GM06990 (cell line): ENCODE measurements around the gene TCFL5.

ENCODE experiments used
- DNase-seq: peaks from one replicate; pipeline ENCODE4 v3.0.0-alpha.2; 2011; ENCODE audit not compliant: insufficient read length; ENCODE audit errors: extremely low read depth
- H3K27me3 ChIP-seq: replicated peaks from 2 replicates; pipeline ENCODE4 v1.6.0; 2011; ENCODE audit warnings: low read length; ENCODE audit not compliant: control insufficient read depth, insufficient read depth
- H3K36me3 ChIP-seq: 2 replicates; pipeline ENCODE4 v1.5.1; 2011; ENCODE audit warnings: low read length; ENCODE audit not compliant: control insufficient read depth, insufficient read depth
- H3K4me3 ChIP-seq: replicated peaks from 2 replicates; pipeline ENCODE4 v1.5.1; 2011; ENCODE audit warnings: low read depth, mild to moderate bottlenecking, control low read depth, low read length
- CTCF ChIP-seq: IDR thresholded peaks from 2 replicates; pipeline ENCODE4 v1.5.1; 2011; ENCODE audit warnings: low read length, control low read depth, mild to moderate bottlenecking, inconsistent platforms; ENCODE audit not compliant: insufficient read depth, poor library complexity, severe bottlenecking

TCFL5 gene

GRCh38 chr20:62828511-62829230, 33.0 kb downstream of the TCFL5 start:
- no peak for TF ChIP-seq CTCF
- Histone ChIP-seq H3K27me3 (no peaks in the 10 kb centered on the region; the same call in 1 of the 2 replicates), H3K36me3 (no peaks in the 10 kb centered on the region), H3K4me3 (no peak overlapping the region)
- no peak for DNase-seq

DNA sequence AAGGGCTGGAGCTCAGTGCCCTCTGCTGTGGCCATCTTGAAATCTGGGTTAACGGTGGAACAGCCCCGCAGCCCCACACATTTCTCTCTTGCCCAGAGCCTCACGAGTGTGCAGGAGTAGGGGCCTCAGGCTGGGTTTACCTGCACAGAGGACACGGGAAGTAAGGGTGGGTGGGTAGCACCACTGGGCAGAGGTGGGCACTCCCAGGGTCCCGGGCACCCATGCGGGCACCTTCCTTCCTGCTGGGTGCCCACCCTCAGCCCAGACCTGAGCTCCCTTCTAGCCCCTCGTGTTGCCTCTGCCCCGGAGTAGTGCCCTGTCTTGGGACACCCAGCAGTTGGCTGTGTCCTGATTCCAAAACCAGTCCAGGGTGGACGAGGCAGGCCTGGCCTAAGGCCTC, 33.6 kb downstream of the TCFL5 start:
- H3K27me3 ChIP-seq, result no peaks in the 10 kb centered on the region; the same call in 1 of the 2 replicates
- H3K36me3 ChIP-seq, result no peaks in the 10 kb centered on the region
- no peak overlapping the region for H3K4me3 ChIP-seq
- no peak for DNase-seq
- no peak for TF ChIP-seq CTCF

DNA sequence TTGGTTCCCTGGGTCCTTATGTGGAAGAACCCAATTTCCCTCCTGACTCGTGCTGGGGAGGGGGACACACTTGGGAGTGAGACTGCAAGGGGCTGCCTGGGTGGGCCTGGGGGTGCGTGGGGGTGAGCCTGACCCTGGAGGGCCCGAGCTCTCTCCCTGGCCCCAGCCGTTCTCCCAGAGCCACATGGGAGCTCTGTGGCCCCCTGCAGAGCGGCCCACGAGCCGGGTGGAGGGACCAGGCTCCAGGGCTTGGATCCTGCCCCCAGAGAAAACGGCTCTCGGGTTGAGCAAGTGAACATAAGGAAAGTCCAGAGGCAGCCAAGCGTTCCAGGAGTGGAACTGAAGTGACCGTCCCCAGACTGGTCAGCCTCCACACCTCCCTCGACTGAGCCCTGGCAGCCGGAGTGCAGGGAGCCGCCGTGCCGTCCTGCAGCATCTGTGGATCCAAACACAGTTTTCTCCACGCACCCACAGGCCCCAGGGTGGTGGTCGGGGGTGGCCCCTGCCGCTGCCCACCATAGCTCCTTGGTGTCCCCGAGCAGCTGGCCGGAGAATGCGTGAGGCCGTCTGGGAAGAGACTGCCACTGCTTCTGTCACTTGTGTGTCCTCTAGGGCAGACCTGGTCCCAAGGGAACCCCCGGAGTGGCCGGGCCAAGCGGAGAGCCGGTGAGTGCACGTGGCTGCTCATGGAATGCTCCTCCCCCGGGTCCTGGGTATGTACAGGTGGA, 34.1 kb downstream of the TCFL5 start:
- TF ChIP-seq CTCF, result no peak
- Histone ChIP-seq H3K27me3 (no peaks in the 10 kb centered on the region; the same call in 1 of the 2 replicates), H3K36me3 (no peaks in the 10 kb centered on the region), H3K4me3 (no peak overlapping the region)
- no peak for DNase-seq

DNA sequence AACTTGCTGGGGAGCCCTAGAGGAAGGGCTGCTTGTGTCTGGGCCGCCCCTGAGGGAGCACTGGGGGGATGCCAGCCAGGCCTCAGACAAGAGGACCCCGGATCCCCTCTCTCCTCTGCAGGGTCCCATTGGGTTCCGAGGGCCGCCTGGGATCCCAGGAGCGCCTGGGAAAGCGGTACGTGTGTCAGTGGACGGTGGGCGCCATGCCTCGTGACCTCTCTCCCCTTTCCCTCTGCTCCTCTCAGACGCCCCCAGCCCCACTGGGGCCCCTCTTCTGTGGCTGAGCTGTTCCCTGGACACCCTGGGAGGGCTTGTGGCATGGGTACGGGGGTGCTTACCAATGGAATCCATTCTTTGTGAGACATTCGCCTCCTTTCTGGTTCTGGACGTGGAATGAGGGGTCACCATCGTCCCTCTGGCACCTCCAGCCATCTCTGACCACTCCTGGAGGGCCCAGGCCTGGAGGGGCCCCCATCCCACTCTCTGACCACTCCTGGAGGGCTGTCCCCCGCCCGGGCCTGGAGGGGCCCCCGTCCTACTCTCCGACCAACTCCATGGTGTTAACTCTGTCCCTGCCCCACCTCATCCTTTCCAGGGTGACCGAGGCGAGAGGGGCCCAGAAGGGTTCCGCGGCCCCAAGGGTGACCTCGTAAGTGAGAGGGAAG, 34.8 kb downstream of the TCFL5 start:
- Histone ChIP-seq H3K4me3 (no peak overlapping the region), H3K36me3 (no peaks in the 10 kb centered on the region), H3K27me3 (no peaks in the 10 kb centered on the region; the same call in 1 of the 2 replicates)
- DNase-seq, result no peak
- TF ChIP-seq CTCF, result no peak

DNA sequence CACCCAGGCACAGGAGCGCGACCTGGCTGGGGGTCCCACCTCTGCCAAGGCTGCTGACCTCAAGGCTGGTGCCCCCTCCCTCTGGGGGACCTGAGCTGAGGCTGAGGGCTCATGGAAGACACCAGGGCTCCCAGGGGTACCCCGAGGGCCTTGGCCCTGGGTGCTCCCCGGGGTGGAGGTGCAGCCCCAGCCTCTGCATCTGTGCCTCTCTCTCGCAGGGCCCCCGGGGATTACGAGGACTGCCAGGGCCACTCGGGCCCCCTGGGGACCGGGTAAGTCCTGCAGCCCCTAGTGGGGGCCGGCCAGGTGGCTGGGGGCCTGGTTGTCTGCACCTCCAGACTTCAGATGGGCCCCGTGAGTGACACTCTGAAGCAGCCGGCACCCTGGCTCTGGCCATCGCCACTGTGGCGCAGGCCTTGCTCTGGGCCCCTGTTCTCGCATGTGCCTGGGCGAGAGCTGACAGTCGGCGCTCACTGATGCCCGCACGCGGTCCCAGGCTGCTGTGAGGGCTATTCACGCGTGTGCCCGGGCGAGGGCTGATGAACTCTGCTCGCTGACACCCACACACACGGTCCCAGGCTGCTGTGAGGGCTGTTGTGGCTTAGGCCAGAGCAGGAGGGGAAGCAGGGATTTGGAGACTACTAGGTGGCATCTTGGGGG, 35.5 kb downstream of the TCFL5 start:
- TF ChIP-seq CTCF, result no peak
- no peak for DNase-seq
- Histone ChIP-seq H3K27me3 (no peaks in the 10 kb centered on the region; the same call in 1 of the 2 replicates), H3K36me3 (no peaks in the 10 kb centered on the region), H3K4me3 (no peak overlapping the region)
